Stimulated activated CD4-positive, alpha-beta T cell treated with anti-CD3 and anti-CD28 coated beads, Interleukin-4, amount 100 ng/mL, for 48 hours (primary cell): ENCODE results near the gene SIPA1L3.

Experiments used
- DNase-seq, 2 donors: peaks; one replicate each; pipeline ENCODE4 v3.0.0-alpha.2; 2020; ENCODE audit warnings: low read depth in 2 of 2

Gene SIPA1L3

DNA sequence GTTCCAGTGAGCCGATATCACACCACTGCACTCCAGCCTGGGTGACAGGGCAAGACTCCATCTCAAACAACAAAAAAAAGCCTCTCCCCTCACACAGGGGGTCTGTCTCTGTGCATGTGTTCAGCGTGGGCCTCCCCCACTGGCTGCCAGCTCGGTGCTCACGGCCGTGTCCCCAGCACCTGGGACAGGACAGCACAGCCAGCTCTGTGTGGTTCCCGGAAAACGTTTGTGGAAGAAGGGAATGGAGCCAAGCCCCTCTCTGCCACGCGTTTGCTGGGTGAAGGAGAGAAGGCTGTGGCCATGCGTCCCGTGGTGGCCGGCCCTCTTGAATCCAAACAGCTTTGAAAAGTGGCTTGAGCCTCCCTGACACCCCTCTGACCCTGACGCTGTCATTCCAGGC is 284.7 kb downstream of the SIPA1L3 start:
- no peak for DNase-seq

GRCh38 chr19:38193445-38193844 is 286.4 kb downstream of the SIPA1L3 start:
- DNase-seq, result no peak

DNA sequence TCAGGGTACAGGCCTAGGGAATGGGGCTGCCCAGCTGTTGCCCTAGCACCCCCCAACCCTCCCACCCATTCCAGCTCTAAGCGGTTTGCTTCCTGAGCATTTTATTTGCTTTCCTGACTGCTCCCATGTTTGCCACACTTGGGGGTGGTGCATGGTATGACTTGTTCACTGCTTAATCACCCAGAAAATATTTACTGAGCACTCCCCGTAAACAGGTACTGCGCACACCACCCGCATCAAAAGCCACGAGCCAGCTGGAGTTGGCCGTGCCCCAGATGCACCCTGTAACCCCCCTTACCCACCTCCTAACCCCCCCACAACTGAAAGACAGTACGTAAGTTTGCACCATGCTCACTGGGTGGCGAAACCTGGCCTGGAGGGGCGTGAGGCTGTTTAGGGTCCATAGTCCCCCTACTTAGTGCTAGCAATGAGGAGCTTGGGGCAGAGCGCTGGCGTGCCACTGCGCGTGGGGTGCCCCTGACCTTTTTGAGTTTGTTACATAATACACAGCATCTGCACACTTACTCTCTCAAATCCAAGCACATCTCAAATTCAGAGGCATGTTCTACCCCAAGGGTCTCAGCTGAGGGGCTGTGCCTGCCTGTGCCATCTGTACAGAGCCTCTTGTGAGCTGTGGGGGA is 287.2 kb downstream of the SIPA1L3 start:
- no peak for DNase-seq

- DNase-seq, result no peak
These were observed 288.2 kb downstream of the SIPA1L3 start for GRCh38 chr19:38195237-38195636.

GRCh38 chr19:38196245-38196837 is 289.3 kb downstream of the SIPA1L3 start:
- no peak for DNase-seq

DNA sequence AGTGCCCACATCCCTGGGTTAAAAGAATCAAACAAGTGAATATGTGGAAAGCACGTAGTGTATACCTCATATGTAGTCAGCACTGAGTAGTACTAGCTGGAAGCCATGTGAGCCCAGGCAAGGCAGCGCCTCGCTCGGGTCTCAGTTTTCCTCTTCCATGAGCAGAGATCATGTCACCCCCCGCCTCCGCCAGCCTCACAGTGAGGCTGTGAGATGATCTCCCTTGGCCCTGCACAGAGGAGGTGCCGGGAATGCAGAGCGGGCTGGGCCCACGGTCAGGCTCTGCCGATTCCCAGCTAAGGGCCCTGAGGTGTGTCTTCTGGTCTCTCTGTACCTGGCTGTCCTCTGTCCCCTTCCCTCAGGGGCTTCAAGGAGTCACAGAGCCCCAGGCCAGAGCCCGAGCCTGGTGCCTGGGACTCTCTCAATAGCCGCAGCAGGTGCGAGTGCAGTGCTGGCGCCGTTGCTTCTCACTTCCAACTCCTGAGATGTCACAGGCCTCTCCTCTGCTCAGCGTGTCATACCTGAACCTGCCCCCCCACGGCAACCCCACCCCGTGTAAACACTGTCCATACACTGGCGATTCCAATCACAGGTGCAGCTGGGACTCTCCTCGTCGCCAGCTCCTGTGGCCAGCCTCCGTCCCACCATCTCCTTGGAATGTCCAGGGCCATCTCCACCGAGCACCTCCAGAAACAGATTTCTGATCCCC is 290.1 kb downstream of the SIPA1L3 start:
- no peak for DNase-seq

GRCh38 chr19:38197937-38198704 is 291.1 kb downstream of the SIPA1L3 start:
- DNase-seq, result no peak

DNA sequence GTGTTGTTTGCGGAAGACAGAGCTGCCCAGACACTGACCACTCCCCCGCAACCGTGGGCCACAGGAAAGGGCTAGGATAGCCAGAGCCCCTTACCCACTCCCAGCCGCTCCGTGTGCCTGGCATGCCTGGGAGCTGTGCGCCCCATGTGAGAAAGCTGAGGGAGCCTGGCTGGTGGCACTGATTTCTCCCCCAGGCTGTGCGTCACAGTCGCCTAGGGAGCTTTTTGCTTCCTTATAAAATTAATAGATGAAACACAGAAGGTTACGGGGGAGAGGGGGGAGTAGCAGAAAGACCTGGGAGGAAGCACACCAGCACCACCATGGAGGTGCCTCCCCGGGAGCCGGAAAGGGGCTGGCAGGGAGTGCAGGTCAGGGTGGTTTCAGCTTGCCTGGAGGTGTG is 292.3 kb downstream of the SIPA1L3 start:
- DNase-seq, result no peak

GRCh38 chr19:38201731-38202130 is 294.7 kb downstream of the SIPA1L3 start:
- no peak for DNase-seq

DNA sequence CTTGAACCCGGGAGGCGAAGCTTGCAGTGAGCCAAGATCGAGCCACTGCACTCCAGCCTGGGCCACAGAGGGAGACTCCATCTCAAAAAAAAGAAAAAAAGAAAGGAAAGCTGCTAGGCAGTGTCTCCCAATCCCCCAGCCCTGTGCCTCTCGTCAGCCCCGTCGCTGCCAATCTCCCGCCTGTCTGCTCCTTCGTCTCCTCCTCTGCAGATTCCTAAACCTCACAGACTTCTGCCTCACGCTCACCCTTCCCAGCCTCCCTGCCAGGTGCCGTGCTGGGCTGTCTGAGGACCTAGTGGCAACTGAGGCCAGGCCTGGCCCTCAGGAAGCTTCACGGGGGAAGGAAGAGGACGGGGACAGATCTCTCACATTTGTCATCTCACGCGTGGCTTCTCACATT is 295.5 kb downstream of the SIPA1L3 start:
- DNase-seq, result no peak

- DNase-seq, result no peak
These were observed 296.2 kb downstream of the SIPA1L3 start for GRCh38 chr19:38203197-38203596.

DNA sequence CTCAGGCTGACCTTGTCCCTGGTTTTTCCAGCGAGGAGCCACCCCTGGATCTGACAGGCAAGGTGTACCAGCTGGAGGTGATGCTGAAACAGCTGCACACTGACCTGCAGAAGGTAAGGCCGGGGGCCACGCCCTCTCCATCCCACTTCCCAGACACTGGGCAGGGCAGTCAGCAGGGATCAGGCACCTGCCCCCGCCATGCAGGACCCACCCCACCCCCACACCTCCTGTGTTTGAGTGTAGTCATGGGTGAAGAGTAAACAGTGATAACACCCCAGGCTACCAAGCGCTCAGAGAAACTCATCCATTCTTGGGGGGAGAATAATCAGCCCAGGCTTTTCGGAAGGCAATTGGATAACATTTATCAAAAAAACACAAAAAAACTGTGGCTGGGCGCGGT is 297.1 kb downstream of the SIPA1L3 start:
- DNase-seq, result no peak

- DNase-seq, result no peak
These were observed 297.7 kb downstream of the SIPA1L3 start for GRCh38 chr19:38204728-38205127.

GRCh38 chr19:38206006-38206745 is 299.2 kb downstream of the SIPA1L3 start:
- DNase-seq, result no peak

- DNase-seq, result no peak
These were observed 299.9 kb downstream of the SIPA1L3 start for GRCh38 chr19:38206928-38207327.

DNA sequence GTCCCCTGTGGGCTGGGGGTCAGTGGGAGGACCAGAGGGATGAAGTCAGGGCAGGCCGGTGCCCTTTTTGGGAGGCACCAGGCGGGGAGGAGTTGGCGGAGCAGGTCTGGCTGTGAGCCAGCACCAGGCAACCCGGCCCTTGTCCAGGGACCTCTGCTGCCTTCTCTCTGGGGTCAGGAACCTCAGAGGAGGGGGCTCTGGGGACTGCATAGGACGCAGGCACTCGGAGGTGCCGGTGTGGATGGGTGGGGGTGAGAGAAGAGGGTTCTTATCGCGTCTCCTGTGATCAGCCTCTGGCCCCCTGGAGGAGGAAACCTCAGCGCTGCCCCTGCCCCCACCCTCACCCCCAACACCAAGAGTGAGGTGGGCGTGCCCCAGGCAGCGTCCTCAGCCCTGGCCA is 300.5 kb downstream of the SIPA1L3 start:
- no peak for DNase-seq

DNA sequence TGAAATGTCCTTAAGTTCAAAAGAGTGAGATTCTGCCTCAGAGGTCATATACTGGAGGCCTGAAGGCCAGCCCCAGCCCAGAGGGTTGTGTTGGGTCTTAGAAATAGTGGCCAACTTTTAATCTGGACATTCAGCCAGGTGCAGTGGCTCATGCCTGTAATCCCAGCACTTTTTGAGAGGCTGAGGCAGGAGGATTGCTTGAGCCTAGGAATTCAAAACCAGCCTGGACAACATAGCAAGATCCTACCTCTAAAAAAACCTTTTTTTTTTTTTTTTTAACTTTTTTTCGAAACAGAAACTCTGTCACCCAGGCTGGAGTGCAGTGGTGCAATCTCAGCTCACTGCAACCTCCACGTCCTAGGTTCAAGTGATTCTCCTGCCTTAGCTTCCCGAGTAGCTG is 301.6 kb downstream of the SIPA1L3 start:
- DNase-seq, result no peak

- no peak for DNase-seq
These were observed 302.1 kb downstream of the SIPA1L3 start for GRCh38 chr19:38209152-38209551.

DNA sequence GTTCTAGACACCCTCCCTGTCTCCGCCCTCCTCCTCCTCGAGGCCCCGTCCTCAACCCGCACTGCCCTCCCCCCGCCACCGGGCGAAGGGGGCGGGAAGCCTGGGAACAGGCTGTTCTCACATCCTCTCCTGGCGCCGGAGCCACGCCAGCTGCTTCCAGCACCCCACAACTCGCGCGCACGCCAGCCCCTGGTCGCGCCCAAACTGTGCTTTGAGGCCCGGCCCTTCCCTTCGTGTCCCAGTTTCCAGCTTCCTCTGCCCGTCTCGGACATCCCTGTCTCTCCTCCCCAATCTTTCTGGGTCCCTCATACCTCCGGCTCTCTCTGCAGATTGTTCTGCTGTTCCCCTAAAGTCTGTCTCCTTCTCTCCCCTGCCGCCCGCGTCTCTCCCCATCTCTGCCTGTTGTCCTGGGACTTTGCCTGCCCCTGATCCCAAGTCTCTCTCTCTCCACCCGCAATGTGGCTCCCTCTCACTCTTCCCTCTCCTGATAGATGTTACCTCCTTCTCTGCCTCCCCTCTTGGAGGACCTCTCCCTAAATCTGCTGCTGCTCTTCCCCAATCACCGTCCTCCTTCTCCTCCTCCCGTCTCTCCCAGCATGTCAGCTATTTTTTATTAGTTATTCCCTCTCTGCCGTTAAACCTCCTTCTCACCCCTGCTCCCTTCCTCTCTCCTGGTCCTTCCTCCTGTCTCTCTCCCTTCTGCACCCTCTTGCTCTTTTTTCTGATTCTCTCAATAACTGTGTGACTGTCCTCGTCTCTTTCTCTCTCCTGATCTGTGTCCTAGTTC is 302.9 kb downstream of the SIPA1L3 start:
- no peak for DNase-seq

DNA sequence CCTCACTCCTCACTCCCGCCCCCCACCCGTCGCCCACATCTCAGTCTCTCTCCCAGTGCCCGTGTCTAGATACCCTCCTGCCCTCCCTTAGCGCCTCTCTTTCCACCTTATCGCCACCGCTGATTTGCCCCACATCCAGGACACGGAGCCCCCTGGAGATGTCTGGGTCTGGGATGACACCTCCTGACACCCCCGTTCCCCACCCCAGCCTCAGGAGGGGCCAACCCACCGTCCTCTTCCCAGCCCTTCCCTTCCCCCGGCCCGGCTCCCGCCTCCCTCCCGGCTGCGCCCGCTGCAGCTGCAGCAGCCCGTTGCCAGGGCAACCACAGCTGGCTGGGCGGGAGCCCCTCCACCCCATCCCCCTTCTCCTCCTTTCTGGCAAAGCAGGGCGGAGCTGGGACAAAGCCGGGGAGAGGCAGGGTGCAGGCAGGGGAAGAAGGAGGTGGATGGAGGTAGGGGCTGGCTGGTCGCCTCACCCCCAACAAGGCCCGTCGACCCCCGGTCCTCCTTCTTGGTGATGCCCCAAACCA is 303.5 kb downstream of the SIPA1L3 start:
- DNase-seq, result no peak

- DNase-seq, result no peak
These were observed 304.2 kb downstream of the SIPA1L3 start for GRCh38 chr19:38211151-38211591.
